SH-SY5Y (cell line): Measurements from ENCODE around the gene SHROOM4.

Experiments
- GATA2 ChIP-seq: IDR thresholded peaks from 2 replicates; pipeline ENCODE4 v1.6.1; 2011; ENCODE audit warnings: mild to moderate bottlenecking, low read depth, low read length
- GATA3 ChIP-seq: IDR thresholded peaks from 2 replicates; pipeline ENCODE4 v1.6.1; 2011; ENCODE audit warnings: low read depth, mild to moderate bottlenecking, low read length, moderate library complexity

GRCh38 chrX:50765986-50766385, 48.0 kb downstream of the SHROOM4 start:
- TF ChIP-seq GATA3, result no peak
- no peak for TF ChIP-seq GATA2
